H4 (cell line): Measurements from ENCODE around the gene AKAP12. TPM values are rescaled to one million over a fixed set of nuclear protein-coding genes. Genes with fewer than 3 reads are reported as not detected.
"Not testable (repeated sequence)": the region's sequence is repeated elsewhere in the genome, so short reads cannot be mapped to it uniquely, and the experiment has no call there.

Experiments used
- DNase-seq: peaks from one replicate; pipeline ENCODE4 v3.0.0-alpha.2; 2015; ENCODE audit warnings: low spot score
- total RNA-seq: library from RNA; depleted of rRNA; stranded (reverse); fragments of >200 nt; shearing (Covaris generic); gene quantifications from 2 replicates; pipeline ENCODE4 v1.2.3, GENCODE V29; 2014

The AKAP12 gene
- total RNA-seq, 1 experiment from 2014 or later: 6.5 TPM

GRCh38 chr6:151341476-151342195 is 101.9 kb downstream of the AKAP12 start:
- DNase-seq: no peak

GRCh38 chr6:151342750-151343149 is 103.0 kb downstream of the AKAP12 start:
- not testable (repeated sequence) for DNase-seq

GRCh38 chr6:151349651-151350270 is 110.0 kb downstream of the AKAP12 start:
- no peak for DNase-seq

DNA sequence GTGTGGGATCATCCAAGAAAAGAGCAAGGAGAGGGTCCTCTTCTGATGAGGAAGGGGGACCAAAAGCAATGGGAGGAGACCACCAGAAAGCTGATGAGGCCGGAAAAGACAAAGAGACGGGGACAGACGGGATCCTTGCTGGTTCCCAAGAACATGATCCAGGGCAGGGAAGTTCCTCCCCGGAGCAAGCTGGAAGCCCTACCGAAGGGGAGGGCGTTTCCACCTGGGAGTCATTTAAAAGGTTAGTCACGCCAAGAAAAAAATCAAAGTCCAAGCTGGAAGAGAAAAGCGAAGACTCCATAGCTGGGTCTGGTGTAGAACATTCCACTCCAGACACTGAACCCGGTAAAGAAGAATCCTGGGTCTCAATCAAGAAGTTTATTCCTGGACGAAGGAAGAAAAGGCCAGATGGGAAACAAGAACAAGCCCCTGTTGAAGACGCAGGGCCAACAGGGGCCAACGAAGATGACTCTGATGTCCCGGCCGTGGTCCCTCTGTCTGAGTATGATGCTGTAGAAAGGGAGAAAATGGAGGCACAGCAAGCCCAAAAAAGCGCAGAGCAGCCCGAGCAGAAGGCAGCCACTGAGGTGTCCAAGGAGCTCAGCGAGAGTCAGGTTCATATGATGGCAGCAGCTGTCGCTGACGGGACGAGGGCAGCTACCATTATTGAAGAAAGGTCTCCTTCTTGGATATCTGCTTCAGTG is 110.8 kb downstream of the AKAP12 start:
- no peak for DNase-seq

DNA sequence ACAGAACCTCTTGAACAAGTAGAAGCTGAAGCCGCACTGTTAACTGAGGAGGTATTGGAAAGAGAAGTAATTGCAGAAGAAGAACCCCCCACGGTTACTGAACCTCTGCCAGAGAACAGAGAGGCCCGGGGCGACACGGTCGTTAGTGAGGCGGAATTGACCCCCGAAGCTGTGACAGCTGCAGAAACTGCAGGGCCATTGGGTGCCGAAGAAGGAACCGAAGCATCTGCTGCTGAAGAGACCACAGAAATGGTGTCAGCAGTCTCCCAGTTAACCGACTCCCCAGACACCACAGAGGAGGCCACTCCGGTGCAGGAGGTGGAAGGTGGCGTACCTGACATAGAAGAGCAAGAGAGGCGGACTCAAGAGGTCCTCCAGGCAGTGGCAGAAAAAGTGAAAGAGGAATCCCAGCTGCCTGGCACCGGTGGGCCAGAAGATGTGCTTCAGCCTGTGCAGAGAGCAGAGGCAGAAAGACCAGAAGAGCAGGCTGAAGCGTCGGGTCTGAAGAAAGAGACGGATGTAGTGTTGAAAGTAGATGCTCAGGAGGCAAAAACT is 111.5 kb downstream of the AKAP12 start:
- no peak for DNase-seq

DNA sequence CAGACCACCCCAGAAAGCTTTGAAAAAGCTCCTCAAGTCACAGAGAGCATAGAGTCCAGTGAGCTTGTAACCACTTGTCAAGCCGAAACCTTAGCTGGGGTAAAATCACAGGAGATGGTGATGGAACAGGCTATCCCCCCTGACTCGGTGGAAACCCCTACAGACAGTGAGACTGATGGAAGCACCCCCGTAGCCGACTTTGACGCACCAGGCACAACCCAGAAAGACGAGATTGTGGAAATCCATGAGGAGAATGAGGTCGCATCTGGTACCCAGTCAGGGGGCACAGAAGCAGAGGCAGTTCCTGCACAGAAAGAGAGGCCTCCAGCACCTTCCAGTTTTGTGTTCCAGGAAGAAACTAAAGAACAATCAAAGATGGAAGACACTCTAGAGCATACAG is 112.0 kb downstream of the AKAP12 start:
- no peak for DNase-seq

- no peak for DNase-seq
Measured at GRCh38 chr6:151352410-151353396, 112.9 kb downstream of the AKAP12 start.

DNA sequence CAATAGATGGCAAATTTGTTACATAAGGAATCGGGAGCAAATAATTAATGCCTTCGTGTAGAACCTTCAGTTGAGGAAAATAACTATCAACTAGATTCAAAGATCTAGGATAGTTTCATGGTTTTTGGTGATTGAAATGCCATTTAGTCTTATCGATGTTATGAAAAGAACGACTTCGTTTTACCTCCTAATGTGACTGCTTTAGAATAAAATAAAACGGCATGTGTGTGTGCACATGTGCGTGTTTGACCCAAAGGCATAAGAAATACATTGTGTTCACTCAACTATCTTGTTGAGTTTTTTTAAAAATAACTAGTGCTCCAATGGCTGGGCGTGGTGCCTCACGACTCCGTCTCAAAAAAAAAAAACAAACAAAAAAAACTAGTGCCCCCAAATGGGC is 114.0 kb downstream of the AKAP12 start:
- DNase-seq: no peak

GRCh38 chr6:151356983-151357382 is 117.2 kb downstream of the AKAP12 start:
- DNase-seq: not testable (repeated sequence)

- DNase-seq: no peak
Measured at GRCh38 chr6:151357758-151358436, 118.1 kb downstream of the AKAP12 start.

- no peak for DNase-seq
Measured at GRCh38 chr6:151358475-151358874, 118.7 kb downstream of the AKAP12 start.

DNA sequence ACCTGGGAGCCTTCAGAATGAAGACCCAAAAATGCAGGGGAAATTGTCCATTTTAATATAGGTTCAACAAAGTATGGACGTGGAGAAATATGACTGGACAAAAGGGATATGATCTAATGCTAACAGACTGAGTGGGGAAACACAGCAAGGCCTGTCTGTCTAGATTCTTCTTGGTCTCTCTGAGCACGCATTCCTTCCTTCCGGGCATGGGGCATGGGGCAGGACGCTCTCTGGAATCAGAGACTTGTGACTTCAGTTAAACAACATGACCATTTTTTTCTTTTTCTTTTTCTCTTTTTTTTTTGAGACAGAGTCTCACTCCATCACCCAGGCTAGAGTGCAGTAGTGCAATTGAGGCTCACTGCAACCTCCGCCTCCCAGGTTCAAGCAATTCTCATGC is 119.7 kb downstream of the AKAP12 start:
- no peak for DNase-seq

DNA sequence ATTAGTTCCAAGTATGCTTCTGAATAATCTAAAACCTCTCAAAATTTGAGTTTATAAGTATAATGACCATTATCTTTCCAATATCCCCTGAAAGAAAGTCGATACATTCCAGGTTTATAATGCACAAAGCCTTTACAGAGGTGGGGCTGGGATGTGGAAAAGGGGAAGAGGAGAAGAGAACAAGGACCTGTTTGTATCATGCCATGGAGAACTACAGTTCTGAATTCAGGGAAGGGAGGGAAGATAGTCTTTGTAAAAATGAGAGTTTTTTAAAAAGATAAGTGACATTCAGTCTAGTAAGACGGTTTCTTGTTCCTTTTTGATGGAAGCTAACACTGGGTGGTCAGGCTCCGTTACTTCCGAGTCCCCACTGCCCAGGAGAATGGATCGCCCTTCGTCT is 125.5 kb downstream of the AKAP12 start:
- DNase-seq: no peak

DNA sequence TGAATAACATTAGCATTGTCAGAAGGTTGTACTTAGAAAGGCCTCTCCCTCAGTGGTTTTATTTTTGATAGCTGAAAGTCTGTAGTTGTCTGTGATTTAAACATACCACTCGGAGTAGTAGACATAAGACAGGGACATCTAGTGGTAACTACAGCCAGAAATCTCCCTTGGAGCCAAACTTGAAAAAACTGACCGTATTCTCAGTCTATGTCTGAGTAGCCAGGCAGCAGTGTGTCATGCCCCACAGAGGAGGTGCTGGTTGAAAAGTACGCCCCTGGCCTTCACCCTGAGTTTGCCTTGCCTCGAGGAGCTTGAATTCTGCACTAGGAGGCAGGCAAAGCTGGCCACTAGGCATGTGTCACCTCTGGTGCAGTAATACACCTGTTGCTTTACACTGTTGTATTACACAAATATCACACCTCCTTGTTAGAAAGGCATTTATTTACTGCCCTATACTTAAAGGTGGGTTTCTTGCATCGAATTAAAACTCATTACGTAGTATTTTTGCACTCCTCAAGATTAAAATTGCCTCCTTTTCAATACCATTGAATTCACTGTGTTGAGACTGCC is 130.8 kb downstream of the AKAP12 start:
- DNase-seq: no peak

GRCh38 chr6:151372164-151372563 is 132.4 kb downstream of the AKAP12 start:
- no peak for DNase-seq

DNA sequence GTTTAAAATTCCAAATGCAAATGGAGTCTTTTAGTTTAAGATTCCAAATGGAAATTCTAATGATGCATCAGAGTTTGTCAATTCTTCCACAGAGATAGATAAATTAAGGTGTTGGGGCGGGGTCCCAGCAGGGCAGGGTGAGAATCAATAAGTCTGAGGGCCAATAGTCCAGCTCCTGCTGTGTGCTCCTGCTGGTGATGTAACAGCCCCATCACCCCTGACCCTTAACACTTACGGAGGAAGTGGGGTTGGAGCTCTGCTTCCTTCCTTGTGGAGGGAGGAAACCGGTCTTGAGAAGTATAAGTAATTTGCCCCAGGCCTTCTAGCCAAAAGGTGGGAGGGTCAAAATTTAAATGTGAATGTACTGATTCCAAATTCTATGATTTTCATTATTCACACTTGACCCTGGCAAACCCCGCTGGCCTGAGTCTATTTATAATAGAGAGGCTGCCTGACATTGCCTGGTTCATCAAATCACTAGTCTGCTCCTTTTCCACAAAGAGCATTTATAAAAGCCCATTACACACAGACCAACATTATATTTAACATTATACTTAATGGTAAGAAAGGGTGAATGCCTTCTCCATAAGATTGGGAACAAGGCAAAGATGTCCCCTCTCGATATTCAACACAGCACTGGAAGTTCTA is 134.4 kb downstream of the AKAP12 start:
- DNase-seq: no peak

GRCh38 chr6:151375833-151376232 is 136.1 kb downstream of the AKAP12 start:
- DNase-seq: no peak

DNA sequence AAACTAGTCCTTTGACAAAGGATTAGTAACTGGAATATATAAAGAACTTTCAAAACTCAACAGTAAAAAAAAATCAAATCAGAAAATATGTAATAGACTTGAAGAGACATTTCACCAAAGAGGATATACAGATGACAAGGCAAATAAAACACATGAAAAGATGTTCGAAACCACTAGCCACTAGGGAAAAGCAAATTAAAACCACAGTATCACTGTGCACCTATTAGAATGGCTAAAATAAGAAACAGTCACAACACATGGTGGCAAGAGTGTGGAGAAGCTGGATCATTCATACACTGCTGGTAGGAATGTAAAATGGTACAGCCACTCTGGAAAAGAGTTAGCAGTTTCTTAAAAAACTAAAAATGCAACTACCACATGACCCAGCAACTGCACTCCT is 136.7 kb downstream of the AKAP12 start:
- no peak for DNase-seq

GRCh38 chr6:151377095-151377494 is 137.3 kb downstream of the AKAP12 start:
- no peak for DNase-seq
